ENCODE measurements around the gene TRIP12.
"Not testable (repeated sequence)": the region's sequence is repeated elsewhere in the genome, so short reads cannot be mapped to it uniquely, and the experiment has no call there.

TRIP12 gene

DNA sequence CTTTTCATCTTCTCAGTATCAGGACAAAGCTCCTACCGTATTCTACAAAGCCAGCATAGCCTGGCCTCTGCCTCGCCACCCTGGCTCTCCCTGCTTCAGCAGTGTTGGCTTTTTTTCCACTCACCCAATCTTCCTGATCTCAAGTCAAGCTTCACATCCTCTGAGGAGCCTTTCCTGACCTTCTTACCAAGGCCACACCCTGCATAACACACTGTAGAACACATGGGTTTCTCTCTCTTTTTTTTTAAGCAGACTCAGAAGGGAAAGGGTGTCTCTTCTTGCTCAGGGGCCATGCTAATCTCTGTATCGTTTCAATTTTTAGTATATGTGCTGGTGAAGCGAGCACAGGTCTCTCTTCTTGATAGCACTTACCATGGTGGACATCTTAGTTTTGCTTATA, 15.7 kb upstream of the TRIP12 start:
- no peak overlapping the region for H3K4me3 ChIP-seq (replicated peaks; ENCODE audit: low read depth, low read length)
- DNase-seq (ENCODE audit: extremely low read depth, low read depth), result no peak
- TF ChIP-seq, protein P1, sequence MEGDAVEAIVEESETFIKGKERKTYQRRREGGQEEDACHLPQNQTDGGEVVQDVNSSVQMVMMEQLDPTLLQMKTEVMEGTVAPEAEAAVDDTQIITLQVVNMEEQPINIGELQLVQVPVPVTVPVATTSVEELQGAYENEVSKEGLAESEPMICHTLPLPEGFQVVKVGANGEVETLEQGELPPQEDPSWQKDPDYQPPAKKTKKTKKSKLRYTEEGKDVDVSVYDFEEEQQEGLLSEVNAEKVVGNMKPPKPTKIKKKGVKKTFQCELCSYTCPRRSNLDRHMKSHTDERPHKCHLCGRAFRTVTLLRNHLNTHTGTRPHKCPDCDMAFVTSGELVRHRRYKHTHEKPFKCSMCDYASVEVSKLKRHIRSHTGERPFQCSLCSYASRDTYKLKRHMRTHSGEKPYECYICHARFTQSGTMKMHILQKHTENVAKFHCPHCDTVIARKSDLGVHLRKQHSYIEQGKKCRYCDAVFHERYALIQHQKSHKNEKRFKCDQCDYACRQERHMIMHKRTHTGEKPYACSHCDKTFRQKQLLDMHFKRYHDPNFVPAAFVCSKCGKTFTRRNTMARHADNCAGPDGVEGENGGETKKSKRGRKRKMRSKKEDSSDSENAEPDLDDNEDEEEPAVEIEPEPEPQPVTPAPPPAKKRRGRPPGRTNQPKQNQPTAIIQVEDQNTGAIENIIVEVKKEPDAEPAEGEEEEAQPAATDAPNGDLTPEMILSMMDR (IDR thresholded peaks at IDR 0.05; ENCODE audit: low read depth, low read length, missing control alignments), result no peak

DNA sequence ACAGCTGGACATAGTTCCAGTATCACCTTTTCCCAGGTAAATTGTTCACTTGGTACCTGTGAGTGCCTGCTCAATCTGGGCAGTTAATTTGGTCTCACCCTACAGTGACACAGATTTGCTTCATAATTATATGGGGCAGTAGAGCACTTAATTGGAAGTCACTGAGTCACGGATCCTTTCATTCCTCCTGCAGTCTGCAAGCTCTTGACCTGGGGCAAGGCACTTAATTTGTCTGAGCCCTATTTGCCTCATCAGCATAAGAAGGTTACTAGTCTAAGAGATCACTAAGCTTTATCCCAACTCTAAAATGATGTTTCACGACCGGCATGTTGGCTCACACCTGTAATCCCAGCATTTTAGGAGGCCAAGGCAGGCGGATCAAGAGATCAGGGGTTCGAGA, 9.4 kb upstream of the TRIP12 start:
- no peak for DNase-seq (ENCODE audit: extremely low read depth, low read depth)
- TF ChIP-seq, protein P1 (IDR thresholded peaks at IDR 0.05; ENCODE audit: low read depth, low read length, missing control alignments), result no peak
- H3K4me3 ChIP-seq (replicated peaks; ENCODE audit: low read depth, low read length), result no peak overlapping the region

DNA sequence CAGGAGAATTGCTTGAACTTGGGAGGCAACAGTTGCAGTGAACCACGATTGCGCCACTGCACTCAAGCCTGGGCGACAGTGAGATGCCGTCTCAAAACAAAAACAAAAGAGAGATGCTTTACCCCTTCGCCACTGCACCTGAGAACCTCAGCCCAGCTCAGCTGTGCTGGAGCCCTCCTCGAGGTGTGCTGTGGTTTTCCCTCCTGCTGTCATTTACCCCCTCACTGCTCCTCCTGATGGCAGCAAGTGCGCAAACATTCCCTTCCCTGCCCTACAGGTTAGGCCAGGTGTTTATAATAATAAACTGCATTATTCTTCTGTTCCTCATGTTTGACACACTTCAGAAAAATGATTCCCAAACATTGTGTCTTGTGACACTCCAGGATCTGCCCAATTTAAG, 8.8 kb upstream of the TRIP12 start:
- H3K4me3 ChIP-seq (replicated peaks; ENCODE audit: low read depth, low read length), result no peak overlapping the region
- TF ChIP-seq, protein P1 (IDR thresholded peaks at IDR 0.05; ENCODE audit: low read depth, low read length, missing control alignments), result no peak
- DNase-seq (ENCODE audit: extremely low read depth, low read depth), result no peak

DNA sequence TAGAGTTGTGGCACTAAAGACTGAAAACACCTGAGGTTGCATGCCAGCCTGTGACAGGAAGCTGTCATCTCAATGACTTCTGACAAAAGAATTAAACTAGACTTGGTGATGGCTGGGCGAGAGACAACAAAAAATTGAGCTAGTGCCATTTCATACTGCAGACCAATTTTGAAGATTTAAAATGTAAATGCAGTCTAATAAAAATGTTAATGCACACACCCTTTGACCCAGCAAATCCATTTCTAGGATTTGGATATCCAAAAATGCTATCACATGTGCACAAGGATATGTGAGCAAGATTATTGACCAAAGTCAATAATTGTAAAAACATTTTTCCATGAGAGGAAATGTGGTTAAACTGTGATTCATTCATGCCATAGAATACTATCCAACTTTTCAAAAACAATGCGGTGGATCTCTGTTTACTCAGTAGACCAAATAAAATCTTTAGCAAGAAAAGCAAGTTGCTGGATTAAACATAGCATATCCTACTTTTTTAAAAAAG, 6.1 kb upstream of the TRIP12 start:
- TF ChIP-seq, protein P1 (IDR thresholded peaks at IDR 0.05; ENCODE audit: low read depth, low read length, missing control alignments), result no peak
- H3K4me3 ChIP-seq (replicated peaks; ENCODE audit: low read depth, low read length), result no peak overlapping the region
- DNase-seq (ENCODE audit: extremely low read depth, low read depth), result no peak

DNA sequence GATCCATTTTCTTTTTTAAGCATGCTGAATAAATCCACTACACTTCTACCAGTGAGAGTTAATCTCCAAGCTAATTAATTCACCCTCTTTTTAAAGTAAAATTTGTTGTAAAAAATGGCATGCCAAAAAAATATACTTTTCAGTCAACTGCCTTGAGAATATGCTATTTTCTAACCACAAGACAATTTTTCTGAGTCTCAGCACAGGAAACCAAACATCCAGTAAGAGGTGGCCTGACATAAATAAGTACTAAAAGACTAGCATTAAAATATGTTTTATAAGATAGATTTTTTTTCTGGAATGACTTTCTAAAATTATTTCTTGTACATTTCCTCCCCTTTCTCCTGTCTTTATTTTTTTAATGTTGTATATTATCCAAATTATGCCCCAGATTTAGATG, 3.4 kb upstream of the TRIP12 start:
- TF ChIP-seq, protein P1 (IDR thresholded peaks at IDR 0.05; ENCODE audit: low read depth, low read length, missing control alignments), result no peak
- H3K4me3 ChIP-seq (replicated peaks; ENCODE audit: low read depth, low read length), result no peak overlapping the region
- no peak for DNase-seq (ENCODE audit: extremely low read depth, low read depth)

DNA sequence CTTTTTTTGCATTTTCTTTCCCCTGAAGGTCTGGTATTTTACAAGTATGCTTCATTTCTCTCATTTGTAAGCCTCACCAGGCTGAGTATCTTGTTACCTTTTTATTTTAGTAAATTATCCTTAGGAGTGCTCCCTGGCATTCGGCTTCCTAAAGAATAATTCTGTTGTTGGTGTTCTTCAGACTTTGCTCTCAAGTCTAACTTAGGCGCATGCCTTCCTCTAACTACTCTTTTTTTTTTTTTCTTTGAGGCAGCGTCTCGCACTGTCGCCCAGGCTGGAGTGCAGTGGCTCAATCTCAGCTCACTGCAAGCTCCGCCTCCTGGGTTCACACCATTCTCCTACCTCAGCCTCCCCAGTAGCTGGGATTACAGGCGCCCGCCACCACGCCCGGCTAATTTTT, 2.7 kb upstream of the TRIP12 start:
- DNase-seq (ENCODE audit: extremely low read depth, low read depth); H3K4me3 ChIP-seq (replicated peaks; ENCODE audit: low read depth, low read length): not testable (repeated sequence)

DNA sequence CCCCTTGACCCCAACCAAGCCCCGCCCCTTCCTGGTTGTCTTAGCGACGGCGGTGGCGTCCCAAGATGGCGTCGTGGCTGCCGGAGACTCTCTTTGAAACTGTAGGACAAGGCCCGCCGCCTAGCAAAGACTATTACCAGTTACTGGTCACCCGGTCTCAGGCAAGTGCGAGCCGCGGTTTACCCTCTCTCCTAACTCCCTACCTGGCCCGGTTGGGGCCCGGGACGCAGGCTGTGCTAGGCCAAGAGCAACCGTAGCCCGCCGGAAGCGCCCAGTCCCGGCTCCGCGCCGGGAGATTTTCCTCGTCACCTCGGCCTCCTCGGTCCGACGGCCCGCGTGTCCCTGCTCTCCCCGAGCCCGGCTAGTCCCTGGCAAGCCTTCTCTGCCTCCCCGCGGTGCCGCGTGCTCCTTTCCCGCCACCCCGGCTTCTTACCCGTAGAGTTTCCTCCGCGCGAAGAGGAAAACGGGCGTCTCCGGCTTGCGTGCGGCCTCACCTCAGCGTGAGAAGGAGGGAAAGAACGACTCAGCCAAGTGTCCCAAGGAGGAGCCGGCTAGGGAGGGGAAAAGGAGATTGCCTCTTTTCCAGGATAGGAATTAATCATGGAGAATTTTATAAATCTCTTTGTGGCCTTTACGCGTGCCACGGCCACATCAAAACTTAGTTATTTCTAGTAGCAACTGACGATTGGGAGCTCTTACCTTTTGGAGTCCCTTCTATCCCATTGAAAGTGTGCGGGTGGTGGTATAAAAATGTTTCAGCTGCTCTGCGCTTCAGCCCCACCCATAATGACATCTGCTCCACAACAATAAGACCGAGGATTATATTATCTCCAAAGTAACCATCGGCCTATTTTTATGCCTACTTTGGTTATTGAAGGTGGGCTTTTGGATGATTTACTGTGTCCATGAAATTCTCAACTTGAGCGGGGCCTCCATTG, 909 bp upstream of the TRIP12 start, which contains the start of gene FBXO36:
Gene FBXO36 (plus strand): TSS at position 55 of the 938 bp plus-strand sequence. CDS start 11 bp downstream, at position 66.
- peak within 1 kb of the TSS; percentile 89 for H3K4me3 ChIP-seq (replicated peaks; ENCODE audit: low read depth, low read length)
- TF ChIP-seq, protein P1 (IDR thresholded peaks at IDR 0.05; ENCODE audit: low read depth, low read length, missing control alignments), result no peak
- peak; percentile 21 for DNase-seq (ENCODE audit: extremely low read depth, low read depth)
